ENCODE results near the gene MED17.
A peak's percentile ranks its signal among the peaks of the same experiment; 100 is the strongest.

Gene MED17

DNA sequence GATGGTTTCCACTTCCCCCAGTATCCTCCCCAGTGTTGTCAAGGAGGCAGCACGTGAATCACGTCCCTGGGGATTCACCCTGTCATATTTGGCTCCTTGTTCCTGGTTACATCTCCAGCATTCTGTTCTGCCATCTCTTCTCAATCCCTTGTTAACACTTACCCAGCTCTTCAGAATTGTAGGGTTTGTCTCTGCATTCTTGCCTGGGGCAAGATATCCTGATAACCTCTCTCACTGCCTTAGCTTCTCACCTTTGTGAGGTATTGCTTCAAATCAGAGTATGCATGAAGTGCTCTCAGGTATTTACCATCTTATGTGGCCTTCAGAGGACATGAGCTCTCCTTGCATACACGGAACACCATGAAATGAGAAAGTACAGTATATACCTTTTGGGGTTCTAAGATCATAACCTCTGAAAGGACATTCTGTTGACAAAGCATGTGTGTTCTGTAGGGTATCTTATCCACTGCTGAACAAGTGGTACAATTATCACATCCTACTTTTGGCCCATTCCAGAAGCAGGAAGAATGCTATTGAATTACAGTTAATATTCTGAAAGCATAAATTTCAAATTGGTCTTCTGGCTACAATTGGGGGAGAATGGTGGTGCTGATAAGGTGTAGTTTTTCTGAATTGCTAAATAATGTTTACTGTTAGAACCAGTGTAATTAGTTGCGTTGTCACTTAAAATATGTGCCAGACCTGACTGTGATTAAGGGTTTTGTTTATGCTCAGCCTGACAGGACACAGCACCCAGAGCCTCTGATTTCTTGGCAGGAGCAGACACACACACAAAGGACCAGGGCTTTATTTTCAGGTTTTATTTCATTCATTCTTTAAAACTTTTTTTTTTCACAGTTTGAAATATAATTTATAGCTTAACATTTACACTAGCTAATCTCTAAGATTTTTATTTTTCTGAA, 33.6 kb downstream of the MED17 start:
- peak; percentile 14 for DNase-seq (ENCODE audit: low spot score)

DNA sequence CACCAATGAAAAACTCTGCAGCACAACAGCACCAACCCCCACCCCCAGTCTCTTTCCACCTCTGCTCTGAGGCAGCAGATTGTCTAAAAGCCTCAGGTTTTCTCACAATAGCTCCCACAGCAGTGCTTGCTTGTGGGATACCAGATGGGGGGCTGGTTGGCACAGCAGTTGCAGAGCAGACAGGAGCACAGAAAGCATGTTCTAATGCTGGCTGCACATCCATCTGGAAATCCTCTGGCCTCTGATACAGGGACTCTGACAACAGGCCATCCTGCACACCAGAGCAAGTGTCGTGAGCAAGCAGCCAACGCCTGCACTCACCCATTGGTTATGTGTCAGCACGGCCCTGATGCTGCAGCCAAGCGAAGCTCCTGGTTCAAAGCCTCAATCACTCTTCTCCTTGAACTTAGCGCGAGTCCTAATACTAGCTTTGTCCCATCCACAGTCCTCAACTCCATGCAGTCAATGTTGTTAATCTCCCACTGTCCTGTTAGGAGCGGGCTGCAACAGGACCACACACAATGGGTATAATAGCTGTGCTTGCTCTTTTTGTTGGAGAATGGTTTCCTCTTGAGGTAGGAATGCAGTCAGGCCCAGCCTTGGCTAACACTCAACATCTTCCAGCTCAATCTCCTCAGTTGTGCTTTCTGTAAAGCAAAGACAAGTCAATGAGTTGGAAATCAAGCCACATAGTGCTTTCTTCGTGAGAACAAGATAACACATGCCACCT, 36.0 kb downstream of the MED17 start:
- no peak for DNase-seq (ENCODE audit: low spot score)

DNA sequence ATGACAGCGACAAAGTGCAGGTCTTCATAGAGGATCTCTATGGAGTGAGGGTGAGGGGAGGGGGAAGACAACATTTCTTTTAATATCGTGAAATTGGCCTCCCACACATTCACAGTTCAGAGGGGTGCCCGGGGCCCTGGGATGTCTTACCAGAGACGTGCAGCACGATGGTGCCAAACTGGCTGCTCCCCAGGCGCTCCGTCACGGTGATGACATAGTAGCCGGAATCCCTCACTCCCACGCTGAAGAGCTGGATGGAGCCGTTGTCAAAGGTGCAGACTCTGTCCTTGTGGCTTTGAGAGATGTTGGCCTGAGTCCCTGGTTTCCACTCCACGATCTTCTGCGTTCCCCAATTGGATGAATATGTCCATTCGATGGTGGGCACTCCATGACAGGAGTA, 36.8 kb downstream of the MED17 start:
- no peak for DNase-seq (ENCODE audit: low spot score)

DNA sequence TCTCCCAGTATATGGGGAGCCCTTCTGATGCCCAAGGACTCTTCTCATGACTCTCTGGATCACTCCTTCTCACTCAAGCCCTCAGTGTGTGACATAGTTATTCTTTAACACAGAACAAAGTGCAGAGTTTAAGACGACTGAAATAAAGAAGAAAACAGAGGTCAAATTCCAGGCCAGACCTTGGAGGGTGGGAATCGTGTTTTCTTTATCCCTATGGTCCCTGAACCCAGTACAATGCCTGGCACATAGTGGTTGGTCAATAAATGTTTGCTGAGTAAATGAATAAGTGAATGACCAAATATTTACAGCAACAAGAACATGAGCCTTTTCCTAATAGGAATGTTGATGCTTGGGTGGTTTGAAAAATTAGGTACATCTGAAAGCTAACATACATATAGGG, 37.5 kb downstream of the MED17 start:
- no peak for DNase-seq (ENCODE audit: low spot score)

DNA sequence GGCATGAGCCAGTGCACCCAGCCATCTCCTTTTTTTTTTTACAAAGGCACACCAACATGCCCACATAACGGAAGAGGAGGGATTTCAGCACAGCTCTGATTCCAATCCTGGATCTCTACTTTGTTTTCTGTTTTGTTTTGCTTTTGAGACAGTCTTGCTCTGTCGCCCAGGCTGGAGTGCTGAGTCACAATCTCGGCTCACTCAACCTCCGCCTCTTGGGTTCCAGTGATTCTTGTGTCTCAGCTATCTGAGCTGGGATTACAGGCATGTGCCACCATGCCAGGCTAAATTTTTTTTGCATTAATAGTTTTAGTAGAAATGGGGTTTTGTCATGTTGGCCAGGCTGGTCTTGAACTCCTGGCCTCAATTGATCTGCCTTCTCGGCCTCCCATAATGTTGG, 38.3 kb downstream of the MED17 start:
- DNase-seq (ENCODE audit: low spot score) = peak; percentile 80

DNA sequence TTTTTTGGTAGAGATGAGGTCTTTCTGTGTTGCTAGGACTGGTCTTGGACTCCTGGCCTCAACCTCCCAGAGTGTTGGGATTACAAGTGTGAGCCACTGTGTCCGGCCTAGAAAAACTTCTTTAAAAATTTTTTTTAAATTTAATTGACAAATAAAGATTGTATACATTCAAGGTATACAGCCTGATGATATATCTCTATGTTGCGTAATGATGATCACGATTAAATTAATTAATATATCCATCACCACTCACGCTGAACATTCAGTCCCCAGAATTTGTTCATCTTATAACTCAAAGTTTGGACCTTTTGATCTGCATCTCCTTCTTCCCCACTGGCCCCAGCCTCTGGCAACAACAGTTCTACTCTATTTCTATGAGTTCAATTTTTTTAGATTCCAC, 39.1 kb downstream of the MED17 start:
- DNase-seq (ENCODE audit: low spot score) = no peak

DNA sequence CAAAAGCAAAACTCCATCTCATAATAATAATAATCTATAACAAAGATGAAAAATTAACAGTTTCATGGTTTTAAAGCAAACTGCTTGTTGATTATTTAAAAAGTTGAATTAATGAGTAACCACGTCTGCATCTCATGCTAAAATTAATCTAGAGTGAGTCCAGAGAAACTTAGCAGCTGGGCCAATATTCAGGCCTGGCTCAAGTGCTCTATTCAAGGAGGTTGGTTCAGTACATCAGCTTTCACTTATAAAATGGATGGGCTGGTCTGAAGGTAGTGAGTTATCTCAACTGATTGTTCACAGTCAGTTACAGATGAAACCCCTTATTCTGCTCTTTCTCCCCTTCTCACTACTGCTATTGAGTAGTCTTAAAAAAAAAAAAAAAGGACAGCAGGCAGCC, 43.3 kb downstream of the MED17 start:
- no peak for DNase-seq (ENCODE audit: low spot score)

DNA sequence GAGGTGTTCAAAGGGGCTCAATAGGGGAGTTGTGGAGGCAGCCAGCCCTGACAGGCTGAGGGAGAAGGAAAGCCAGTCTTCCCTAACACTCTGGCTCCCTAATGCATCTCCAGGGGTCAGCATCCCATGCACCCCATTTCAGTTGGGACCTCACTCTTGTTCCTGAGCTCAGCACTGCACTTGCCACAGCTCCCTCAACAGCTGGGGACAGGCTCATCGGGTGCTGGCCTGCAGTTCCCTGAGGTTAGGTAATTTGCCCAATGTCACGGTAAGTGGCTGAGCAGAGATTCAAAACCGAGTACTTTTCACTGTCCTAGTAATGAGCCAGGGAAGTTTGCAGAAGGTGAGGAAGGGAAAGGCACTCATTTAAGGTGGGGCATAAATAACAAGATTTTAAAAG, 45.5 kb downstream of the MED17 start:
- DNase-seq (ENCODE audit: low spot score) = no peak

DNA sequence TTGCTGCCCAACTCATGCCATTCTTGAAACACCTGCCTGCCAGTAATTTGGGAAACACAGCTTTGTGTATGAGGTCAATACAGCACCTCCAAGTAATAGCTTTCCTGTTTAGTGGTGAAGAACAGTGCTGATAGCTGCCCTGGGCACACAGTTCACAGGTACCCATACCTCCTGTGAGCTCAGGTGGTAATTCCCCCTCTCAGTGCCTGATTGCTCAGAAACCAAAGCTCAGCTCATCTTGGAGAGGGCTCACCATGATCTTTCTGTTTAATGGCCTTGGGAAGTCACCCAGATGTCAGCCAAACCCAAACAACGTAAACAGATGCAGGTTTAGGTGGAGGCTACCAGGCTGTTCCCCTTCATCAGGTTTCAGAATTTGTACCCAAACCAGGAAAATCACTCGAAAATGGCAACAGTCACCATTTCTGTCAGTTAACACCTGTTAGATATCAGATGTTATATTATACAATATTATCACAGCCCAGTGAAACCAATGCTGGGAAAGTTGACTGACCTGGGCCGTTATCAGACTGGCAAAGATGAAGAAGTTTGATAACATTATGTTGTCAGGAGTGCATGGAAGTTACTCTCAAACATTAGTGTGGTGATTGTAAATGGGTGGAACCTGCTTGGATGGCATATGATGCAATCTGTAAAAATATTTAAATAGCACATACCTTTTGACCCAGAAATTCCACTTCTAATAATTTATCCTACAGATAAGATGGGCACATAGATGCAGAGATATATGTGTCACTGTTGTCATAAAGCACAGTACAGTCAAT, 47.5 kb downstream of the MED17 start:
- DNase-seq (ENCODE audit: low spot score) = no peak

DNA sequence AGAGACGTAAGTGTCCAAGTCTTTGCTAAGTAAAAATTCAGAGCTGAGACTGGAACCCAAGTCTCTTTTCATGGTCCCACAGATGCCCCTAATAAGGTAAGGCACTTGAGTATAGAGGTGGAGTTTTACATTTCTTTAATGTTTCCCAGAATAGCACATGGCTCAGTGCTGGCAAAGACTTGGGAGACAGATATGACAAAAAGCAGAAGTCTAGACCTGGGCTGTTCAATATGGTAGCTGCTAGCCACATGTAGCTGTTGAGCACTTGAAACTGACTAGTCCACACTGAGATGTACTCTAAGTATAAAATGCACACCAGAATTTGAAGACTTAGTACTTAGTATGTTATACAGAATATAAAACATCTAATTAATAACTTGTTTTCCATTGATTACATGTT, 48.7 kb downstream of the MED17 start:
- no peak for DNase-seq (ENCODE audit: low spot score)

DNA sequence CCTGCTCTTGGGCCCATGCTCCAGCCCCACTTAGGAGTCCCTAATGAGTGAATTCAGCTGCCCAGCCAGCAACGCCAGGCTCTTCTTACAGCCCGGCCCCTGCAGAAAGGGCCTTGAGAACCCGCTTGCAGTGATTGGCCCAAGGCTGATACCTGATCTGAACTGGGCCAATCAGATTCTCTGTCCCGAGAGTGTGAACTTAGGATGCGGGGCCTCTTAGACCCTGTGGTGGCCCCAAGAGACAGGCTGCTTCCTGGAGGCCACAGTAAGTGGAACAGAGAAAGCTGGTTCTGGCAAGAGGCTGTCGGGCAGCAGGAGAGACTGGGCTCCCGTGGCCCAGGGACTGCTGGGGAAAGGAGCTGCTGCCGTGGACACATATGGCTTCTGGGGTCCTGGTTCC, 54.9 kb downstream of the MED17 start:
- DNase-seq (ENCODE audit: low spot score) = no peak

DNA sequence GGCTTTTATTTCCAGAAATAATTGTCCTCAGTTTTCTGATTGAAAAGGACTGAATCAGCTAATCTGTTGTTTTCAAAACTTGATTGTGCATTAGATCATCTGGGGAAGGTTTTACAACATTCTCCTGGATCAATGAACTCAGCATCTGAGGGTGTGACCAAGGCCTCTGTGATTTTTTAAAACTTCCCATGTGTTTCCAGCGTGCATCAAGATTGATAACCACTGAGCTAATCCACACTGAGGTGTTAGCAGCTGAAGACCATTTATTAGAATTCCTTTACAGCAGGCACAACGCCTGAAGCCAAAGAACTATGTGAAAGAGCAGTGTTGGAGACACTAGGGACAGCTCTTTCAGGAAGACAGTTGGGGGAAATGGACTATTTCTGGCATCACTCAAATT, 56.1 kb downstream of the MED17 start:
- DNase-seq (ENCODE audit: low spot score) = no peak

DNA sequence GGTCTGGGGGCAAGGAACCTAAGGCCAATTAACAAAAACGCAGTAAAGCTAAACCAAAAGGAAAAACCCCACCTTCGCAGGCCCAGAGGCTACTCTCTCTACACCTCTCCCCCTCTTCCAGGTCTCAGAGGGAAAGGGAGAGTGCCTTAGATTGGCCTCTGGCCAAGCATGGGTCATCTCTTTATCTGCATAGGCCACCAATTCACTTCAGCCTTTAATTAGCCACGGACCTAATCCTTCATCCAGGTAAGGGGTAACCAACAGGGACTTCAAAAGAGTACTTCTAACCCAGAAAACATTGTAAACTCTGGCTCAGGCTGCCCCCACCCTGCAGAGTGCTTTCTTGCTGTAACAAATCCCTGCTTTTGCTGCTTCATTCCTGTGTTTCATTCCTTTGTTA, 56.9 kb downstream of the MED17 start:
- DNase-seq (ENCODE audit: low spot score) = no peak

DNA sequence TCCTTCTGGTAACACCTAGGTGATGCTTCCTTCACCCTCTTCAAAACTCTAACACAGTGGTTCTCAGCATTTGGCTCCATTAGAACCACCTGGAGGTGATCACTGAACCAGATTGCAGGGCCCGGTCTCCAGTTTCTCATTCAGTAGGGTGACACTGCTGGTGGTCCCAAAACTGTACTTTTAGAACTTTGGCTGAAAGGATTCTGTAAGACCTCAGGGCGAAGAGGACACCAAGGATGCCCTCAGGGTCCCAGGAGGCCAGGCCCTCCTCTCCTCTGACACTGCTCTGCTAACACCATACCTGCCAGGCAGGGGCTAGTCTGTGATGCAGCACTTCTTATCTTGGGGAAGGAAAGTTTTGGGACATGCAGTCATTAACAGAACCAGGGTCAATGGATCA, 57.4 kb downstream of the MED17 start:
- DNase-seq (ENCODE audit: low spot score) = no peak

DNA sequence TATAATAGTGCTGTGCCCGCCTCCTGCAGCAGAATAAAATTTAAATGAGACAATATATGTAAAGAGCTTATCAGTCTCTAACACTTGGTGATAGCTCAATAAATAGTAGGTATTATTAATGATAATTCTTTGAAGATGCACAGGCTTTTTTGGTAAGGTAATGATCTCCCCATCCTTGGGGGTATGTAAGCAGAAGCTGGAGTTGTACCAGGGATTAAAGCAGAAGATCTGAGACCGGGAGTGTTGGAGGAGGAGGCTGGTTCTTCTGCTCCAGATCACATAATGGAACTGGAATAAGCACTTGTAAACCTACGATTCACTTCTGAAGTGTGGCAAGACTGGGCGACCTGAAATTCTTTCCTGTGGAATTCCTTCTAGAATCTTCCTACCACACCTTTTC, 58.0 kb downstream of the MED17 start:
- no peak for DNase-seq (ENCODE audit: low spot score)

DNA sequence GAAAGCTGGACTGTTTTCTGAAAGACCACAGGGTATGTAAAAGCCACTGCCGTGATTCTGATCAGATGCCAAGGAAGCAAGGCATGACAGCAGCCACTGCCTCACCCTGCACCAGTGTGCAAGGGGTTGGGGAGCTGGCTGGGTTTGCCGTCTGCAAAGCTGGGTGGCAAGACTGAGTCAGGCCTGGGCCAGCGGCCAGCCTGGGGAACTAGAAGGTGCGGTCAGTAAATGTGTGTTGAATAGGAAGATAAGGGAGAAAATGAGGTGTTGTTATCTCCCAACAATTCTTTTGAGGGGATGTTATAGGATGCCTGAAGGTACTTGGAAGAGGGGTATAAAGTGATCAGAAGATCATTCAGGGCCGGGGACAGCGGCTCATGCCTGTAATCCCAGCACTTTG, 58.4 kb downstream of the MED17 start:
- peak; percentile 75 for DNase-seq (ENCODE audit: low spot score)

DNA sequence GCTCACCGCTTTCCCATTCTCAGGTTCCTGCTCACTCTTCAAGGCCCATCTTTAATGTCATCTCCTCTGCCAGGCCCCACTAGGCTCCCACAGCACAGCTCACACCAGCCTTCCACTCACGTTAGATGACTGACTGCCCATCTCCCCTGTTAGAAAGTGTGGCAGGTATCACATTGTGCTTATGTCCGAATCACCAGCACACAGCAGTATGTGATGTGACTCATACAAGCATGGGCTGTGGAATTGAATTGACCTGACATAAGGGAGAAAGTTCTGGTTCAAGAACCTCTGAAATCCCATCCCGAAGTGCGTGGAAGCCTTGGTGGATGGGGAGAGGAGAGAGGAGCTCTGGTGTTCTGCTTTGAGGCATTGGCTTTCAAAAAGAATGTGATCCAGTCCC, 59.8 kb downstream of the MED17 start:
- peak; percentile 60 for DNase-seq (ENCODE audit: low spot score)

DNA sequence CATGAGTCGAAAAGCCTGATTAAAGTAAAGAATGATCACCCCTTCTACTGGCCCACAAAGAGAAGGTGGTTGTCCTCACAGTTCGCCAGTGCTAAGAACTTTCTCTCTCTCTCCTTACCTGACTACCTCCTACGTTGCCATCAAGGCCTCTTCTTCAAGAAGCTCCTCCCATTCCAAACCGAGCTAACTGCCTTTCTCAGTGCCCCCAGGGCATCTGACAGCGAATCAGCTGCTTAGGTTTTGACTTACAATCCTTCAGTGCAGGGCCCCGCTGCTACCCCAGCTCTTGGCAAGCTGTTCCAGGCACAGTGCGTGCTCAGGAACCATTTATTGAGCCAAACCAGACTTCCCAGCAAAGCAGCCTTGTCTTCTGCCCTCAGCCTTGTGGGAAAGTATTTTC, 60.5 kb downstream of the MED17 start:
- DNase-seq (ENCODE audit: low spot score) = no peak

DNA sequence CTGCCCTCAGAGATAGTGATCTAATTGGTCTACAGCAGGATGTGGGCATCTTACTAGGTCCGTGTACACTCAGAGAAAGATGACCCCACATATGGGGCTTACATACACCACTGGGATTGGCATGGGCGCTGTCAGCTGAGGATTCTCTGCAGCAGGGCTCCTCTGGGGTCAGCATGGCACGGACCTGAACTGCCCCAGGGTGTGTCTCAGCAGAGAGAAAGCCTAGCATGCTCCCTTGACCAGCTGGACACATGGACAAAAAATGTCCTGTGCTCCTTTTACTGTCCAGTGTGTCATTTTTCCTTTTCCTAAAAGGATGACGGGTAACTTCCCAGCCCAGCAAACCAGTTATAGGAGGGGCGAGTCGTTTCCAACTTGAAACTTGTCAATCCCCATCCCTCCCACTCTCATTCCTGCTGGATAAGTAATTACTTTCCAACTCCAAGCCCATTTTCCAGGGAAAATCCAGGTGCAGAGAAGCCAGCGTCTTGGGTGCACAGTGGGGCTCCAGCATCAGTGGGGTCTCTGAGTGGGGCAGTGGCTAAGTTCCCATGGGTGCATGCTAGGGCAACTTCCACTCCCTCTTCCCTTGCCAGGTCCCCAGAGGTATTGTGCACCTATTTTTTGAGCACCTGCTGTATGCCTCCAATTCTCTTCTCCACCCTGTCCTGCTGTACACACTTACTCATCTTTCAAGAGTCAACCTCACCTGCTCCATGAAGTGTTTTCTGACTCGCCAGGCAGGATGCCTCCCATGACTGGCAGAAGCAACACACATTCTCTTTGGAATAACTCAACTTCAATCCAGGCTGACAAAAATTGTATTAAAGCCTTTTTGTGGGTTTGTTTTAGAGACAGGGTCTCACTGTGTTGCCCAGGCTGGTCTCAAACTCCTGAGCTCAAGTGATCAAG, 61.4 kb downstream of the MED17 start:
- DNase-seq (ENCODE audit: low spot score) = peak; percentile 76

DNA sequence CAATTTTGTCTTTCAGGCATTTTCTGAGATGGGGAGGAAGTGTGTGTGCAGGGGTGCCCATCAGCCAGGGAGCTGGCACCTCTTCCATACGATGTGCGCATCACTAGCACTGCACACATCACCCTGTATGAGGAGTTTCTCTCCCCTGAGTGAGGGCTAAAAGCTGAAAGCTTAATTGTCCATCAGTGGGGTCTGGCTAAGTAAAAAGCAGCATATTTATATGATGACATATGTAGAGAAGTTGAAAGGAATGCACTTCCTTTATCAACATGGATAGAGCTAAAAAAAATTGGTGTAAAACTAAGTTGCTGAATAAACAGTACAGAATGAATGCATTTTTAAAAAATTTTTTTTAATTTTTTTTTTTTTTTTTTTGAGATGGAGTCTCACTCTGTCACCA, 62.3 kb downstream of the MED17 start:
- peak; percentile 42 for DNase-seq (ENCODE audit: low spot score)

DNA sequence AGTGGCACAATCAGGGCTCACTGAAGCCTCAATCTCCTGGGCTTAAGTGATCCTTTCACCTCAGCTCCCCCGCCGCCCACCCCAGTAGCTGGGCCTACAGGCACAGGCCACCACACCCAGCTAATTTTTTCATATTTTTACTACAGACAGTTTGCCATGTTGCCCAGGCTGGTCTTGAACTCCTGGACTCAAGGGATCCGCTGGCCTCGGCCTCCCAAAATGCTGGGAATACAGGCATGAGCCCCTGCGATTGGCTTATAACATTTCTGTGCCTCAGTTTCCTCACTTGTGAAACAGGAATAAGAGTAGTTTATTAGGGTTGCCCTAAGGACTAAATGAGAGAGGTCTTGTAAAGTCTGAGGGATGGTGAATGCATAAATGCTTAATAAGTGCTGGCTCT, 65.1 kb downstream of the MED17 start:
- no peak for DNase-seq (ENCODE audit: low spot score)
